ENCODE measurements around the gene ZNF544. TPM values are rescaled to one million over a fixed set of nuclear protein-coding genes. Genes with fewer than 3 reads are reported as not detected.
A peak's percentile ranks its signal among the peaks of the same experiment; 100 is the strongest.

The ZNF544 gene
- total and polyA plus RNA-seq, 12 donors, result 10.8 to 170 (median 30.4) TPM

- no peak for DNase-seq
- Histone ChIP-seq H3K4me1 (replicated peaks in 1 of 2) (no peaks in the 10 kb centered on the region), H3K27me3 (no peaks in the 10 kb centered on the region), H3K9me3 (replicated peaks in 1 of 3) (peaks cover 18 to 99% (median 29%) of the 10 kb centered on the region in 3 donors), H3K4me3 (peak overlapping the region in 1 of 4 donors; percentile 21), H3K36me3 (replicated peaks in 1 of 2) (no peaks in the 10 kb centered on the region), H3K27ac (no peak overlapping the region)
- intact Hi-C loops (cut with DNase I), result loop anchor here in 1 of 2 donors (10.0 kb wide), 1 partner anchor 57 kb away; no protein-coding TSS in a partner anchor
- WGBS, 4 donors, result 93 to 98% (median 96%) methylated on average over 19 of the region's 19 CpGs
- TF ChIP-seq CTCF (IDR thresholded peaks at IDR 0.05) (no peak), POLR2A (IDR thresholded peaks at IDR 0.05) (no peak)
Observed at GRCh38 chr19:58261968-58262921, 33.5 kb downstream of the ZNF544 start.

- intact Hi-C loops (cut with DNase I), result loop anchor here in 1 of 2 donors (10.0 kb wide), 1 partner anchor 58 kb away; no protein-coding TSS in a partner anchor
Observed at GRCh38 chr19:58262922-58263296, 34.2 kb downstream of the ZNF544 start.

GRCh38 chr19:58265100-58265499 is 36.4 kb downstream of the ZNF544 start:
- H3K36me3 ChIP-seq (replicated peaks in 1 of 2), result no peaks in the 10 kb centered on the region
- H3K9me3 ChIP-seq (replicated peaks in 1 of 3), result peaks cover 16 to 99% (median 17%) of the 10 kb centered on the region in 3 donors
- H3K4me3 ChIP-seq, result no peak overlapping the region
- H3K27ac ChIP-seq, result no peak overlapping the region
- no peak for DNase-seq
- H3K4me1 ChIP-seq (replicated peaks in 1 of 2), result no peaks in the 10 kb centered on the region
- intact Hi-C loops (cut with DNase I), result loop anchor here in 1 of 2 donors (10.0 kb wide), 1 partner anchor 60 kb away; no protein-coding TSS in a partner anchor
- no peaks in the 10 kb centered on the region for H3K27me3 ChIP-seq
- 90 to 99% (median 98%) methylated on average over 3 of the region's 3 CpGs for WGBS, 4 donors
- TF ChIP-seq CTCF (IDR thresholded peaks at IDR 0.05) (no peak), POLR2A (IDR thresholded peaks at IDR 0.05) (no peak)

More at GRCh38 chr19:58262922-58263296, 34.2 kb downstream of the ZNF544 start:
- H3K27ac ChIP-seq, result no peak overlapping the region
- H3K27me3 ChIP-seq, result no peaks in the 10 kb centered on the region
- WGBS, 4 donors, result 96 to 100% (median 98%) methylated on average over 7 of the region's 7 CpGs
- no peak for TF ChIP-seq CTCF (IDR thresholded peaks at IDR 0.05)
- TF ChIP-seq POLR2A (IDR thresholded peaks at IDR 0.05), result no peak
- no peaks in the 10 kb centered on the region for H3K36me3 ChIP-seq (replicated peaks in 1 of 2)
- peak overlapping the region in 1 of 4 donors; percentile 18 for H3K4me3 ChIP-seq
- no peak for DNase-seq
- H3K4me1 ChIP-seq (replicated peaks in 1 of 2), result no peaks in the 10 kb centered on the region
- H3K9me3 ChIP-seq (replicated peaks in 1 of 3), result peaks cover 18 to 99% (median 29%) of the 10 kb centered on the region in 3 donors

- H3K9me3 ChIP-seq (replicated peaks in 1 of 3), result peaks cover 0 to 99% (median 0%) of the 10 kb centered on the region in 3 donors
- TF ChIP-seq POLR2A (IDR thresholded peaks at IDR 0.05) (no peak), CTCF (IDR thresholded peaks at IDR 0.05) (no peak)
- intact Hi-C loops (cut with DNase I), result loop anchor here in 1 of 2 donors (10.0 kb wide), 1 partner anchor 64 kb away; no protein-coding TSS in a partner anchor
- H3K4me3 ChIP-seq, result no peak overlapping the region
- H3K36me3 ChIP-seq (replicated peaks in 1 of 2), result no peaks in the 10 kb centered on the region
- H3K27me3 ChIP-seq, result no peaks in the 10 kb centered on the region
- DNase-seq, result no peak
- no peaks in the 10 kb centered on the region for H3K4me1 ChIP-seq (replicated peaks in 1 of 2)
- H3K27ac ChIP-seq, result no peak overlapping the region
- WGBS, 4 donors, result 93 to 97% (median 95%) methylated on average over 3 of the region's 3 CpGs
Observed at GRCh38 chr19:58268344-58268743, 39.6 kb downstream of the ZNF544 start.
